HG02981 (cell line): ENCODE results near the gene ONECUT2.

Experiments
- ATAC-seq: cut with Tn5 transposase; IDR thresholded peaks from one replicate; pipeline ENCODE4 v1.9.1; 2021; ENCODE audit warnings: mild to moderate bottlenecking, moderate library complexity; ENCODE audit not compliant: unreplicated experiment

ONECUT2 gene

DNA sequence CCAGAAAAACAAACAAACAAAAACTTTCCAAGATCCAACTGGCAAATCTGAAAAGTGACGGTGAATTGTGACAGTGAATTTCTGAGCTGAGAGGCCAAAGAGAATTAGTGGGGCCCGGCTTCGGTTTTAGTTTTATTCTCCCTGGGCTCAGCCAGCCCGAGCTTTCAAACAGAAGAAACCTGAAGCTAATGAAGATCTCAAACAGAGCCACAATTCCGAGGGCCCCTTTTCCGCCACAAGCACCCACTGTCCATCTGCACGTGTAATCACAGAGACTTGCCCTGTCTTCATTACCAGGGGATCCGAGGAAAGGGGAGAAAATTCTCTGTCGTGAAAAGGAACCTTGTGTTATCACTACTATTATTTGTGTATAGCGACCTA, 4.2 kb upstream of the ONECUT2 start:
- ATAC-seq: no peak

DNA sequence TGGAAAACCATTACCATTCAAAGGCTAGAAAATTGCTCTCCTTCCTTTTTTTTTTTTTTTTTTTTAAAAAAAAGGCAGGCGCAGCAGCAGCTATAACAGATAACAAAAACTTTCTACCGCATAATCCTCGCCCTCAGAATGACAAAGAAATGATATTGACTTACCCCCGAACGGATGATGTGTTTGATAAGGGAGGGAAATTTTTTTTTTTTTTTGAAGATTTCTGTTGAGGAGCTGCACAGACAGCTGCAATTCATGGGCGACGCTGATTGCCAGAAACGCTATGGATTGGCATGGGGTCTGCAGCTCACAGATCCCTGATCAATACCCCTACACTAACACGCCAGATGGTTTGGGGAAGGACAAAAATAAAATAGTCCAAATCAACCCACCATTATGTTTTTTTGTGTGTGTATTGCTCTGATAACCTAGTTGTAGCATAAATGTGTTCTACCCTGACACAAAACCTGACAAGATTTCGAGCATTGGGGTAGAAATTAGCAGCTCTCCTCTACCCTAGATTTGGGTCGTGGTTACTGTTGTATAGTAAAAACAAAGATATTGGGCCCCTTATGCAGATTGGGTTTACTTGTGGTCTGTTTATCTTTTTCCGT, 3.6 kb upstream of the ONECUT2 start:
- ATAC-seq: no peak

DNA sequence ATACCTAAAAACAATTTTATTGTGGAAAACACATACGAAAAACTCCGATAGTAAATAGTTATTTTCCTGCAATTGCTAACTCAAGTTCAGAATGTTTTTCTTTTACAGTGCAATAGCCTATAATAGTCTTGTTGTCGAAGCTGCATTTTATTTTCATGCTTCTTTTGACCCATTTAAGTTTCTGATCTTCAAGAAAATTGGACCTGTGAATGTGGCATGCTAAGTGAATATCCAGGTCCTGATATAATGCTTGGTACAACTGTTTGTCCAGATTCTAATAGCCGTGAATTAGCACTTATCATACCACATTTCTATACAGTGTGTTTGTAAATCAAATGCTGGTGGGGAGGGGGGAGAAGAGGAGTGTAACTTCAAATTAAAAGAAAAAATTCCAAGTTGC, 3.0 kb upstream of the ONECUT2 start:
- ATAC-seq: no peak

DNA sequence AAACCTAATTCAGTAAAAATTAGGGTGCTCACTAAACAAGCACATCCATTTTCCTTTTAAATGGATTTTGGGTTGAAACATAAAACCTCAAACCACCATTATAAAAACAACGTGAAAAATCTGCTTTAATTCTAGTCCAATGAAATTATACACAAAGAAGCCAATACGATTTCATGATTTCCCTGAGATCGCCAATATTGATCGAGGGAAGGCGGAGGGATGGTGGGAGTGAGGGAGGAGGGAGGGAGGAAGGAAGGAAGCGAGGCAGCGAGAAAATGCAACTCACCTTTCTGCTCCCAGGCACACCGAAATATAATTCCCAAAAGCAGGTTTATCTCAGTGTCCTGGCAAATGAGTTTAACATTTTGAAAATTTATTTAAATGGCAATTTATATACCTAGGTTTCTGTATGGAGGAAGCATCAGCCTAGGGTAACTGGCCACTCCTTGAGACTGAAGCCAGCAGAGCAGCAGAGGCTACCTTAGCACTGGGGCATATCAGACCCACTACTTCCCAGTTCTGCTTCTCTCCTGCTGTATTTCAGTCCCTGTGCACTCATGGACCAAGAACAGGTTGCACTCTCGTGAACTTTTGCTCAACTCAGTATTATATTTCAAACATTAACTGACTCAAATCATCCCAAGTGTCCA, 2.3 kb upstream of the ONECUT2 start:
- ATAC-seq: no peak

DNA sequence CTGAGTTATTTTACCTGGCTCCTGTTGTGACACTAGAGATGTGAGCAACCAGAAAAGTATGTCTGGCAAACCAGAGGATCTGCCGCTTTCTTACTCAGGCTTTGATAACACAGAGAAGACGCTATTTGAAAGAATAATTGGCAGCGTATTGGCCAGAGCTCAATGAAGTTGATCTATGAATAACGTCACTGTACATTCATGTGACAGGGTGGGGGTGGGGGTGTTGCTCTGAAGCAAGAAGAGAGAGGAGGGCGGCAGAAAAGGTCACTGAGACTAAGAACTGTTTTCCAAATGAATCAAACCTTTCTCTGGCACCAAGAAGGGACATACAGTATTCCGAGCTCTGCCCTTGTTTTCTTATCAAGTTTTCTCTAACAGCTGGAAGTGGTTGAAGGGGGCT, 1.7 kb upstream of the ONECUT2 start:
- ATAC-seq: no peak

DNA sequence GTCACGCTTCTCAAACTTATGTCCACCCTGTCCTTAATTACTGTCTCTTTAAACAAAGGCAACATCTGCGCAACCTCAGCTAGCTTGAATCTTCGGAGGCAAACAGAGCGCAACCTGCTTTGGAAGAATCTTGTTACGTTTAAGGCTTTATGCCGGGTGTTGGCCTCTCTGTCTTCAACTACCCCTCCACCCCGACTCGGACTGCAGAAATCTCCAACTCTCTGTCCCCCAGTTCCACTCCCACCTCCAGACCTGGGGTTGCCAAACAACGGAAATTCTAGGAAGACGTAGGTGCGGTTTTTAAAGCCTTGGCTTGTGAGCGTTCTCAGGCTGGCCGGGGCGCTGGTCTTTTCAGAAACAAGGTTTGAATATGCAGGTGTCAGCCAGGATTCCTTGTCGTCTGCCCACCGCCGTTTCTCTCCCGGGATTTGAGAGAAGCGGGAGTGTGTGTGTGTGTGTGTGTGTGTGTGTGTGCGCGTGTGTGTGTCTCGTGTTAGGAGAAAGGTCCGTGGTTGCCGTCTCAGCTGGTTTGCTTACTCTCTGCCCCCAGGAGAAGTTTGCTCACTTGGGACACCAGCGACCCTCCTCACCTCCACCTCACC, 1.1 kb upstream of the ONECUT2 start:
- no peak for ATAC-seq

DNA sequence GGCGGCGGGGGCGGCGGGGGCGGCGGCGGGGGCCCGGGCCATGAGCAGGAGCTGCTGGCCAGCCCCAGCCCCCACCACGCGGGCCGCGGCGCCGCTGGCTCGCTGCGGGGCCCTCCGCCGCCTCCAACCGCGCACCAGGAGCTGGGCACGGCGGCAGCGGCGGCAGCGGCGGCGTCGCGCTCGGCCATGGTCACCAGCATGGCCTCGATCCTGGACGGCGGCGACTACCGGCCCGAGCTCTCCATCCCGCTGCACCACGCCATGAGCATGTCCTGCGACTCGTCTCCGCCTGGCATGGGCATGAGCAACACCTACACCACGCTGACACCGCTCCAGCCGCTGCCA, 644 bp downstream of the ONECUT2 start:
- ATAC-seq: no peak

DNA sequence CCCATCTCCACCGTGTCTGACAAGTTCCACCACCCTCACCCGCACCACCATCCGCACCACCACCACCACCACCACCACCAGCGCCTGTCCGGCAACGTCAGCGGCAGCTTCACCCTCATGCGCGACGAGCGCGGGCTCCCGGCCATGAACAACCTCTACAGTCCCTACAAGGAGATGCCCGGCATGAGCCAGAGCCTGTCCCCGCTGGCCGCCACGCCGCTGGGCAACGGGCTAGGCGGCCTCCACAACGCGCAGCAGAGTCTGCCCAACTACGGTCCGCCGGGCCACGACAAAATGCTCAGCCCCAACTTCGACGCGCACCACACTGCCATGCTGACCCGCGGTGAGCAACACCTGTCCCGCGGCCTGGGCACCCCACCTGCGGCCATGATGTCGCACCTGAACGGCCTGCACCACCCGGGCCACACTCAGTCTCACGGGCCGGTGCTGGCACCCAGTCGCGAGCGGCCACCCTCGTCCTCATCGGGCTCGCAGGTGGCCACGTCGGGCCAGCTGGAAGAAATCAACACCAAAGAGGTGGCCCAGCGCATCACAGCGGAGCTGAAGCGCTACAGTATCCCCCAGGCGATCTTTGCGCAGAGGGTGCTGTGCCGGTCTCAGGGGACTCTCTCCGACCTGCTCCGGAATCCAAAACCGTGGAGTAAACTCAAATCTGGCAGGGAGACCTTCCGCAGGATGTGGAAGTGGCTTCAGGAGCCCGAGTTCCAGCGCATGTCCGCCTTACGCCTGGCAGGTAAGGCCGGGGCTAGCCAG, 1.2 kb downstream of the ONECUT2 start:
- ATAC-seq: no peak

DNA sequence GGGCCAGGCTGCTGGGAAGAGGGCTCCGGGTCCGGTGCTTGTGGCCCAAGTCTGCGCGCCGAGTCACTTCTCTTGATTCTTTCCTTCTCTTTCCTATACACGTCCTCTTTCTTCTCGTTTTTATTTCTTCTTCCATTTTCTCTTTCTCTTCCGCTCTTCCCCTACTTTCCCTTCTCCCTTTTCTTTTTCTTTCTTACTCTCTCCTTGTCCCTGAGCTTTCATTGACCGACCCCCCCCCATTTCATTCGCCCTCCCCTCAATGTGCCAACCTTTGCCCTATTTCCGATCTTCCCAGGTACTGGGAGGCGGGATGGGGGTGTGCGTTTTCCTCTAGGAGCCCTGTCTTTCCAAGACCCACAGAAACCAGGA, 1.8 kb downstream of the ONECUT2 start:
- no peak for ATAC-seq

DNA sequence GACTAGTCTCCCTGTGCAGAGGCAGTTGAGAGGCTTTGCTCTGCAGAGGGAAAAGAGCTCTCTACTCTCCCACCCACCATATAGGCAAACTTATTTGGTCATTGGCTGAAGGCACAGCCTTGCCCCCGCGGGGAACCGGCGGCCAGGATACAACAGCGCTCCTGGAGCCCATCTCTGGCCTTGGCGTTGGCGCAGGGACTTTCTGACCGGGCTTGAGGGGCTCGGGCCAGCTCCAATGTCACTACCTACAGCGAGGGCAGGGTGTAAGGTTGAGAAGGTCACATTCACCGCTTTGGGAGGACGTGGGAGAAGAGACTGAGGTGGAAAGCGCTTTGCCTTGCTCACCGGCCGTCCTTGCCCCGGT, 2.2 kb downstream of the ONECUT2 start:
- no peak for ATAC-seq

DNA sequence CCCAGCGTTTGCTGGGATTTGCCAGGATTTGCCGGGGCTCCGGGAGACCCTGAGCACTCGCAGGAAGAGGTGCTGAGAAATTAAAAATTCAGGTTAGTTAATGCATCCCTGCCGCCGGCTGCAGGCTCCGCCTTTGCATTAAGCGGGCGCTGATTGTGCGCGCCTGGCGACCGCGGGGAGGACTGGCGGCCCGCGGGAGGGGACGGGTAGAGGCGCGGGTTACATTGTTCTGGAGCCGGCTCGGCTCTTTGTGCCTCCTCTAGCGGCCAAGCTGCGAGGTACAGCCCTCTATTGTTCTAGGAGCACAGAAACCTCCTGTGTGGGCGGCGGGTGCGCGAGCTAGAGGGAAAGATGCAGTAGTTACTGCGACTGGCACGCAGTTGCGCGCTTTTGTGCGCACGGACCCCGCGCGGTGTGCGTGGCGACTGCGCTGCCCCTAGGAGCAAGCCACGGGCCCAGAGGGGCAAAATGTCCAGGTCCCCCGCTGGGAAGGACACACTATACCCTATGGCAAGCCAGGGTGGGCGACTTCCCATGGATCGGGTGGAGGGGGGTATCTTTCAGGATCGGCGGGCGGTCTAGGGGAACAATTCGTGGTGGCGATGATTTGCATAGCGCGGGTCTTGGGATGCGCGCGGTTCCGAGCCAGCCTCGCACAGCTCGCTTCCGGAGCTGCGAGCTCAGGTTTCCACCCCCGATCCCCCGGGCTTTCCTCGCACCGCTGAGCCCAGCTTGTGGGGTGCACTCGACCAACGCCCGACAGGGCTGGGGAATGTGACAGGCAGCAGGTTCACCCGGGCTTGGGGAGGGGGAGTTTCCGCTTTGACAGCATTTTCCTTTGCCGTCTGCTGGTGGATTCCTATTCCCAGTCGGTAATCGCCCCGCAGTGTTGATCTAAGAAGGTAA, 2.8 kb downstream of the ONECUT2 start:
- no peak for ATAC-seq

DNA sequence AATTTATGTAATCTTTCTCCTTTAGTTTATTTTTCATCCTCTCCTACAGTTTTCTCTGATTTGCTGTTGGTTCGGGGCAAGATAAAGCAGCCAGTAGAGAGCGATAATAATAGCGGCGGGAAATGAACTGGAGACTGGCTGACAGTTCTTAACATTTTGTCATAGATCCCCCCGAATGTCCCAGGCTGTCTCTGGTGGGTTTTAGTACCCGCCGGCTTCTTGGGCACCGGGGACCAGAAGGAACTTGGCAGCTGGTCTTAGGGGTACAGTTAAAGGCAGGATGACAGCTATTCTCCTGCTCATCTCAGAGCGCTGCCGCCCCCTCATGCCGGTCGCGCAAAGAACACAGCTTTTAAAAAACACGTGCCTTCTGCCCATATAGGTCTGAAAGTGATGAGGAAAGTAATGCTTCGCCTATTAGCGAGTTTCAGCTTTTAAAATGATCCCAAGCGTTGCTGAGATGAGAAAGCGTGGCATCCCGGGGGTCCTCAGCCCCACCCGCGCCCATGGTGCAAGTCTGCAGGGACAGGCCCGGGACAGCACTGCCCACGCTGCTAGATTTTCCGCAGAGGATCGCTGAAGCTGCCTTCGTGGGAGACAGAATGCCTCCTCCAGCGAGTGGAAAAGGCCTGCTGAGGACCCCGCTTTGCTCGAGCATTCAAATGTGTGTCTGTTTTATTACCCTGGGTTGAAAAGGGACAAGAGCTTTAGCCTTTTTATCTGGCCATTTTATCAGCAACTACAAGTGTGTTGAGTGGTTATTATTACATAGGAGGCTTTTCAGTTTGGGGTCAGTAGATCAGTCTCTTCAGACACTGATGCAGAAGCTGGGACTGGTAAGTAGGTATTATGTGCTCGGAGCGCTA, 3.8 kb downstream of the ONECUT2 start:
- ATAC-seq: no peak

DNA sequence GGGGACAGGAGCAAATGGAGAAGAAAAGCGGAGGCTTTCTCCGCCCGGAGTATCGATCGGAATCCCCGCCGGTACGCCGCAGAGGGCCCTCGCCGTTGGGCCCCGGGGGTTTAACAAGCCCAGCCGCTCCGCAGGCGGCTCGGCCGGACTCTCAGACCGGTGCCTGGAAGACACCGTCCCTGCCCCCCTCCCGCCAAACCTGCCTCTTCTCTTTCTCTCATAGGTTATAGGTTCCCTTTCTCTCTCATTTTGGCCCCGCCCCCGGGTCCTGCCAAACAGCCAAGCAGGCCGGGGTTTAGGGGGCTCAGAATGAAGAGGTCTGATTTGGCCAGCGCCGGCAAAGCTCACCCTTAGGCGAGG, 4.4 kb downstream of the ONECUT2 start:
- ATAC-seq: no peak

DNA sequence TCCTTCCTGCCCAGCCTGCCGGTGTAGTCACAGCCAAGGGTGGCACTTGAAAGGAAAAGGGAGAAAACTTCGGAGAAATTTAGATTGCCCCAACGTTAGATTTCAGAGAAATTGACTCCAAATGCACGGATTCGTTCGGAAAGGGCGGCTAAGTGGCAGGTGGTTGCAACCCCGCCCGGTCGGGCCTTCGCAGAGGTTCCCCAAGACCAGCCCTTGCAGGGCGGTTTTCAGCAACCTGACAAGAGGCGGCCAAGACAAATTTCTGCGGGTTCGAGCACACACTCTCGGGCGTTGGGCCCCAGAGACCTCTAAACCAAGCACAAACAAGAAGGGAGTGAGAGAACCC, 4.8 kb downstream of the ONECUT2 start:
- ATAC-seq: no peak

DNA sequence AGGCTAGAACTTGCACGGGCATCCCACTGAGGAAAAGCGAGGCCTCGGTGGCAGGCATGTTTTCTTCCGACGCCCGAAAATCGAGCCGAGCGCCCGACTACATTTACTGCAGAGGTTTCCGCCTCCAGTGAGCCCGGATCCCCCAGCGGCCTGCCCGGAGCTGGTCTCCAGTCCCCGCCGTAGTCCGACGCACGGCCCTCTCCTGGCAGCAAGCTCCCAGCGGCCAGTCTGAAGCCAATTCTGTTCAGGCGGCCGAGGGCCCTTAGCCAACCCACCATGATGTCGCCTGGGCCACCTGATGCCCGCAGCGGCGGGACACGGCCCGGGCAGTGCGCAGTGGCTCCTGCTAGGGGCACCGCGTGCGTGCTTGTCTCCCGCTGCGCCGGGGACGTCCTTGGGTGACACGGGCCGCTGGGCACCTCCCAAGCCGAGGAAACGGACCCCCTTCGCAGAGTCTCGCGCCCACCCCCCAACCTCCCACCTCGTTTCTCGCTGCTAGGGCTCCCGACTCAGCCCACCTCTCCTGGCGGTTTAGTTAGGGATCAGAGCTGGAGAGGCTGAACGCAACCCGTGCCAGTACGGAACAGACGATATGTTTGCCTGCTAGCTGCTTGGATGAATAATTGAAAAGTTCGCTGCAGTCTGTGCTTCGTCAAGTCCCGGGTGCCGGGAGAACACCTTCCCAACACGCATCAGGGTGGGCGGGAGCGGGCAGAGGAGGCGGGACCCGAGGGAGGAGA, 5.3 kb downstream of the ONECUT2 start:
- ATAC-seq: no peak

DNA sequence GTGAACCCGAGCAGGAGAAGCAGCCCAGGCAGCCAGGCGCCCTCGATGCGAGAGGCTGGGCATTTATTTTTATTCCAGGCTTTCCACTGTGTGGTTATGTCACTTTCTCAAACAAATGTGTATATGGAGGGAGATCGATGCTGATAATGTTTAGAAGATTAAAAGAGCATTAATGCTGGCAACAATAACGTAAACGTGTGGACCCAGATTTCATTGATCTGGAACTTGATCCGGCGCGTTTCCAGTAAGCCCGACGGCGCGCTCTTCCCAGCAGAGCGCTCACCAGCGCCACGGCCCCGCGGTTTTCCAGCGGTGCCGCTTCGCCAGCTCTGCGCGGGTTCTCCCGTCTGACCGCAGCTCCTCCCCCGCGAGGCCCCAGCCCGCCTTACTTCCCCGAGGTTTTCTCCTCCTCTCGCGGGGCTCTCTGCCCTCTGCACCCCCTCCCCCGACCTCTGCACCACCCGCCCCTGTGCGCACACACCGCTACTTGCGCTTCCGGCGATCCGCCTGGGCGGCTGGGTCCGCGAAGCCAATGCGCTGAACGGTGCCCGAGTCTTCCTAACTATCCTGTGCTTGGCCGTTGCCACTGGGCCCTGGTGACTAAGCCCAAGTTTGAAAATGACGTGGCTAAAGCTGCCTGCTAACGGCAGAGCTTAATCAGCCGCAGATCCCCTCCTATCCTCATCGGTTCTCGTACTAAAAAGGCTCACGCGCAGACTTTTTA, 6.1 kb downstream of the ONECUT2 start:
- no peak for ATAC-seq

DNA sequence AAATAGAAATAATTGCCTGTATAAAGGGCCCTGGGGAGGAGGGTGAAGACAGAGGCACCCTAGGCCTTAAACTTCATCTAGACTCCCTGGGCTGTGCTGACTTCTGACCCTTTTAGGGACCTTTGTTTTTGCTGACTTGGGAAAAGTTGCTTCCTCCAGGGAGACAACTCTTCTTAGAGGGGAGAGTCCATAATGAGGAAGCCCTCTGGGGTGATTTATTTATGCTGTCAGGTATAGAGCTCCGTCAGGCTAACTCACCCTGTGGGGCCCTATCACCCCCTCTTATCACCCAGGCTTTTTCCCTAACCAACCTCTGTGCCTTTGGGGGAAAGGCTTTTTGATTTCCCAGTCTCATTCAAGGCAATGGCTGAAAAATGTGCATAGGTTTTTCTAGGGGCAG, 8.1 kb downstream of the ONECUT2 start:
- no peak for ATAC-seq

DNA sequence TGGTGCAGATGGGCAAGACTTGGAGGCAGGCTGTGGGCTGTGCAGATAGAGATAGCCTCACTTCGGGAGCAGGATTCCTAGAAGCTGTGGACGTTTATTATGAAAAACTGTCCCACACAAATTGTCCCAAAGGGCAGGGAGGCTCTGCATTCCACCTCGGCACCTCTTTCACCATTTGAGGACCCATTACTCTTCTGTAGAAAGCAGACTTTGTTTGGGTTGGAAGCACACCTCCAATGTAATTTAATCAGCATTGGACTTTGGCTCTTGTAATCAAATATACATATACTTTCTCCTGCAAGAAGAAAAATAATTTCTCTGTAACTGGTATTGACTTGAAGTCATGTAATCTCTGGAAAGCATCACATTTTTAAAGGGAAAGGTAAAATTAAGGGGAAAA, 8.5 kb downstream of the ONECUT2 start:
- no peak for ATAC-seq

DNA sequence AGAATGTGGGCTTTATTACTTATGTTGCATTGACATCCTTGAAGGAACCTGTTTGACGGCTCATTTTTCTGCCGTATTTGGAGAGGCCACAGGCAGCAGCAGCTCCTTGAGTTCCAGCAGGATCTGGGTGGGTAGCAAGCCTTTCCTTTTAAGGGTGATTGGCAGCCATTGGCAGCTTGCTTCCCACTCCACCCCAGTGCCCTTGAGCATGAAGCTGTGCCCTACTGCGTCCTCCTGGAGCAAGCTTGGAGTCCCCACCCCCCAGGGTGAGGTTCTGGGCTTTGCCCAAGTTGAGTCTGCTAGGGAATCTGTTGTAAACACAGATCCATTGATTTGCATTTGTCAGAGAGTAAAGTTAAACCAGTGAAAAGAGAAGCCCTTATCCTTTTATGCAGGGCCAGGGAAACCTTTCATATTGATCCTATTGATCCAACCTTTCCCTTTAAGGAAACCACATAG, 9.2 kb downstream of the ONECUT2 start:
- ATAC-seq: no peak
